GM12878 (cell line): ENCODE results near the gene RTP5. TPM values are rescaled to one million over a fixed set of nuclear protein-coding genes. Genes with fewer than 3 reads are reported as not detected.

Experiments used
- ATAC-seq: fragments of 200-7000 bp; cut with Tn5 transposase; 3 replicates; pipeline ENCODE4 v1.9.1; 2020; ENCODE audit warnings: mild to moderate bottlenecking, moderate library complexity
- BruUV-seq: library from RNA; stranded (reverse); fragments of 400-500 nt; replicated peaks from 2 replicates; lab custom pipeline; 2021; lab: Mats Ljungman, UMichigan
- CTCF ChIA-PET: fragments of 300-600 bp; sonication (Branson Sonifier 250); formaldehyde crosslinking; extraction: SDS; loops from one replicate; lab custom pipeline; 2021; ENCODE audit warnings: inconsistent platforms; lab: Yijun Ruan, JAX
- POLR2A ChIA-PET: fragments of 350-600 bp; formaldehyde crosslinking; extraction: SDS; loops from one replicate; lab custom pipeline; 2021; ENCODE audit warnings: inconsistent platforms; lab: Charles Lee
- RAD21 ChIA-PET: fragments of 300-600 bp; sonication (Branson Sonifier 250); formaldehyde crosslinking; loops from one replicate; lab custom pipeline; 2023; ENCODE audit warnings: antibody characterized with exemption; ENCODE audit not compliant: unreplicated experiment; lab: Charles Lee
- SMC1A ChIA-PET: fragments of 300-600 bp; sonication (Branson Sonifier 250); formaldehyde crosslinking; loops from one replicate; lab custom pipeline; 2023; ENCODE audit not compliant: unreplicated experiment, uncharacterized antibody; lab: Charles Lee
- DNase-seq: peaks from one replicate; pipeline ENCODE4 v3.0.0-alpha.2; 2011; ENCODE audit warnings: low read depth, low spot score
- FAIRE-seq: peaks from 3 replicates; lab custom pipeline; 2011; peaks lifted over from hg19 to GRCh38; lab: Jason Lieb, UNC
- H2AFZ ChIP-seq: 2 replicates; pipeline ENCODE4 v1.6.0; 2011; ENCODE audit warnings: low read depth, low read length, control low read depth; ENCODE audit not compliant: control insufficient read depth
- H3K27ac ChIP-seq: 2 replicates; pipeline ENCODE4 v1.5.1; 2011; ENCODE audit warnings: control low read depth; ENCODE audit not compliant: control insufficient read depth, insufficient read depth
- H3K27me3 ChIP-seq, 2 experiments: replicated peaks in 1 of 2; 2 replicates each; pipeline versions ENCODE4 v1.6.0 to v1.6.1; 2011; ENCODE audit warnings: low read length in 1 of 2; ENCODE audit not compliant: control insufficient read depth in 2 of 2, insufficient read depth in 2 of 2
- H3K36me3 ChIP-seq, 2 experiments: 2 replicates each; pipeline ENCODE4 v1.5.1; 2011; ENCODE audit warnings: low read length in 1 of 2; ENCODE audit not compliant: control insufficient read depth in 2 of 2, insufficient read depth in 2 of 2
- H3K4me1 ChIP-seq: 2 replicates; pipeline ENCODE4 v1.6.1; 2011; ENCODE audit warnings: mild to moderate bottlenecking, low read length, moderate library complexity, mixed read lengths; ENCODE audit not compliant: control insufficient read depth, insufficient read depth
- H3K4me2 ChIP-seq: 2 replicates; pipeline ENCODE4 v1.6.0; 2011; ENCODE audit warnings: control low read depth; ENCODE audit not compliant: control insufficient read depth, insufficient read depth
- H3K4me3 ChIP-seq: fragments of 200-600 bp; sonication (generic); 2 replicates; pipeline ENCODE4 v1.5.1; 2016
- H3K79me2 ChIP-seq: 2 replicates; pipeline ENCODE4 v1.6.0; 2011; ENCODE audit warnings: low read length; ENCODE audit not compliant: control insufficient read depth, insufficient read depth
- H3K9ac ChIP-seq: 2 replicates; pipeline ENCODE4 v1.8.0; 2011; ENCODE audit warnings: low read length, control low read depth, mixed read lengths; ENCODE audit not compliant: control insufficient read depth, insufficient read depth
- H3K9me3 ChIP-seq: replicated peaks from 3 replicates; pipeline ENCODE4 v1.5.1; 2011; ENCODE audit warnings: mild to moderate bottlenecking, low read length; ENCODE audit not compliant: control insufficient read depth, insufficient read depth
- H4K20me1 ChIP-seq: 2 replicates; pipeline ENCODE4 v1.6.0; 2011; ENCODE audit not compliant: control insufficient read depth, insufficient read depth
- CBFB ChIP-seq: IDR thresholded peaks from 2 replicates; pipeline ENCODE4 v1.6.1; 2016; ENCODE audit warnings: antibody characterized with exemption, low read depth
- NFXL1 ChIP-seq: fragments of 450-650 bp; IDR thresholded peaks from 2 replicates; pipeline ENCODE4 v1.6.1; 2017; ENCODE audit warnings: antibody characterized with exemption, mild to moderate bottlenecking, borderline replicate concordance
- NFYB ChIP-seq: IDR thresholded peaks from 2 replicates; pipeline ENCODE4 v1.6.1; 2011; ENCODE audit warnings: low read depth, mild to moderate bottlenecking, low read length, improper control_type of control experiment, moderate library complexity; ENCODE audit not compliant: insufficient read depth
- PAX8 ChIP-seq: fragments of 450-650 bp; IDR thresholded peaks from 2 replicates; pipeline ENCODE4 v1.6.1; 2017; ENCODE audit warnings: mild to moderate bottlenecking, moderate library complexity
- RUNX3 ChIP-seq: IDR thresholded peaks from 2 replicates; pipeline ENCODE4 v1.6.1; 2012; ENCODE audit warnings: low read length, inconsistent platforms
- SIX5 ChIP-seq: IDR thresholded peaks from 2 replicates; pipeline ENCODE4 v1.6.1; 2011; ENCODE audit warnings: mild to moderate bottlenecking, low read depth, low read length, moderate library complexity; ENCODE audit not compliant: severe bottlenecking
- SMAD5 ChIP-seq: IDR thresholded peaks from 2 replicates; pipeline ENCODE4 v1.6.1; 2016; ENCODE audit warnings: antibody characterized with exemption, low read depth
- YY1 ChIP-seq: IDR thresholded peaks from 2 replicates; pipeline ENCODE4 v1.6.1; 2011; ENCODE audit warnings: low read depth, mild to moderate bottlenecking, low read length
- ZNF217 ChIP-seq: fragments of 450-650 bp; IDR thresholded peaks from 2 replicates; pipeline ENCODE4 v1.6.1; 2017; ENCODE audit warnings: antibody characterized with exemption, mild to moderate bottlenecking
- WGBS: methylation state at CpG from one replicate; pipeline ENCODE4 v1.1.6; 2016; ENCODE audit warnings: low lambda C conversion rate; ENCODE audit not compliant: insufficient replicate concordance, insufficient coverage; ENCODE audit errors: missing lambda C conversion rate; 5-methylcytosine and 5-hydroxymethylcytosine counted together
- in situ Hi-C: fragments of 300-500 bp; cut with MboI; formaldehyde crosslinking; loops from 9 replicates; pipeline ENCODE4 v1.14.3; 2018; ENCODE audit warnings: mixed read lengths
- intact Hi-C: fragments of 100-400 bp; cut with micrococcal nuclease; formaldehyde crosslinking; loops from one replicate; pipeline ENCODE4 v1.14.2; 2022; ENCODE audit not compliant: unreplicated experiment
- polyA plus RNA-seq, 11 experiments: library from polyadenylated mRNA; depleted of rRNA in 4 of 11; unstranded in 6 of 11; stranded (reverse) in 5 of 11; fragments of >200 nt; fragmentation: Nextera tagmentation in 4 of 11; fragmentation: Illumina TruSeq in 1 of 11; extraction: Ambion mirVana in 4 of 11; extraction: Trizol in 1 of 11; gene quantifications; 1 replicate in 1 of 11; 2 replicates in 10 of 11; pipeline versions ENCODE4 v1.2.1 to v1.2.3, GENCODE V29; 2011 to 2016; ENCODE audit warnings: inconsistent platforms in 2 of 11, missing spikeins in 2 of 11, low read depth in 1 of 11
- total RNA-seq, 4 experiments: library from RNA; depleted of rRNA in 3 of 4; stranded (reverse); fragments of >200 nt in 3 of 4; fragmentation: Illumina TruSeq in 1 of 4; extraction: Trizol in 1 of 4; gene quantifications; 2 replicates each; pipeline versions ENCODE4 v1.2.1 to v1.2.3, GENCODE V29; 2013 to 2021
- TF ChIP-seq, protein P1 (sequence below): fragments of 450-650 bp; IDR thresholded peaks from 2 replicates; pipeline ENCODE4 v1.6.1; 2017; ENCODE audit warnings: mild to moderate bottlenecking, moderate library complexity
- TF ChIP-seq, protein P2 (sequence below): fragments of 450-650 bp; formaldehyde crosslinking; IDR thresholded peaks from 2 replicates; pipeline ENCODE4 v1.4.0; 2020; ENCODE audit warnings: mild to moderate bottlenecking, moderate library complexity

The RTP5 gene
- total and polyA plus RNA-seq, 10 of the 15 experiments (the other 5 are each of a cell fraction or from before 2014, with no cell fraction given) = 0.05 TPM; not detected in 9

DNA sequence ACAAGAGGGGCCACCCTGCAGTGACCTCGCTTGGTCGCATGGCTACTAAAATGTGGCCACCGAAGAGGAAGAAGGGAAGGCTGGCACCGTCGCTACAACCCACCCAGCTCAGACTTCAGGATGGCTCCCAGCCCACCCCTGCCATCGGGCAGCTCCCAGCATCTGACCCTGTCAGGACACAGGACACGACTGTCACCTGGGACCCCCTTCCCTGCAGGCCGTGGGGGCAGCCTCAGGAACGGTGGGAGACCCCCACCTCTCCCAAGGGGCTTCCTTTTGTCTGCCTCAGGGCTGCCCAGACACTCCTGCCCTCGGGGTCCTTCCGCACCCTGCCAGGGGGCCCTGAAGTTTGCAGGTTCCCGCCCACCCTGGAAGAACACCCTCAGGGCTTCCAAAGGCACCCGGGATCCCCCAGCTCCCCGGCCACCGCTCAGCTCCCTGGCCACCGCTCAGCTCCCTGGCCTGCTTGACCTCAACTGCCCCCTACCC, 7.7 kb downstream of the RTP5 start (continued):
- TF ChIP-seq, protein P1, sequence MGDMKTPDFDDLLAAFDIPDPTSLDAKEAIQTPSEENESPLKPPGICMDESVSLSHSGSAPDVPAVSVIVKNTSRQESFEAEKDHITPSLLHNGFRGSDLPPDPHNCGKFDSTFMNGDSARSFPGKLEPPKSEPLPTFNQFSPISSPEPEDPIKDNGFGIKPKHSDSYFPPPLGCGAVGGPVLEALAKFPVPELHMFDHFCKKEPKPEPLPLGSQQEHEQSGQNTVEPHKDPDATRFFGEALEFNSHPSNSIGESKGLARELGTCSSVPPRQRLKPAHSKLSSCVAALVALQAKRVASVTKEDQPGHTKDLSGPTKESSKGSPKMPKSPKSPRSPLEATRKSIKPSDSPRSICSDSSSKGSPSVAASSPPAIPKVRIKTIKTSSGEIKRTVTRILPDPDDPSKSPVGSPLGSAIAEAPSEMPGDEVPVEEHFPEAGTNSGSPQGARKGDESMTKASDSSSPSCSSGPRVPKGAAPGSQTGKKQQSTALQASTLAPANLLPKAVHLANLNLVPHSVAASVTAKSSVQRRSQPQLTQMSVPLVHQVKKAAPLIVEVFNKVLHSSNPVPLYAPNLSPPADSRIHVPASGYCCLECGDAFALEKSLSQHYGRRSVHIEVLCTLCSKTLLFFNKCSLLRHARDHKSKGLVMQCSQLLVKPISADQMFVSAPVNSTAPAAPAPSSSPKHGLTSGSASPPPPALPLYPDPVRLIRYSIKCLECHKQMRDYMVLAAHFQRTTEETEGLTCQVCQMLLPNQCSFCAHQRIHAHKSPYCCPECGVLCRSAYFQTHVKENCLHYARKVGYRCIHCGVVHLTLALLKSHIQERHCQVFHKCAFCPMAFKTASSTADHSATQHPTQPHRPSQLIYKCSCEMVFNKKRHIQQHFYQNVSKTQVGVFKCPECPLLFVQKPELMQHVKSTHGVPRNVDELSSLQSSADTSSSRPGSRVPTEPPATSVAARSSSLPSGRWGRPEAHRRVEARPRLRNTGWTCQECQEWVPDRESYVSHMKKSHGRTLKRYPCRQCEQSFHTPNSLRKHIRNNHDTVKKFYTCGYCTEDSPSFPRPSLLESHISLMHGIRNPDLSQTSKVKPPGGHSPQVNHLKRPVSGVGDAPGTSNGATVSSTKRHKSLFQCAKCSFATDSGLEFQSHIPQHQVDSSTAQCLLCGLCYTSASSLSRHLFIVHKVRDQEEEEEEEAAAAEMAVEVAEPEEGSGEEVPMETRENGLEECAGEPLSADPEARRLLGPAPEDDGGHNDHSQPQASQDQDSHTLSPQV = no peak
- no peak for TF ChIP-seq SIX5
- TF ChIP-seq CBFB = no peak
- no peak for TF ChIP-seq SMAD5

DNA sequence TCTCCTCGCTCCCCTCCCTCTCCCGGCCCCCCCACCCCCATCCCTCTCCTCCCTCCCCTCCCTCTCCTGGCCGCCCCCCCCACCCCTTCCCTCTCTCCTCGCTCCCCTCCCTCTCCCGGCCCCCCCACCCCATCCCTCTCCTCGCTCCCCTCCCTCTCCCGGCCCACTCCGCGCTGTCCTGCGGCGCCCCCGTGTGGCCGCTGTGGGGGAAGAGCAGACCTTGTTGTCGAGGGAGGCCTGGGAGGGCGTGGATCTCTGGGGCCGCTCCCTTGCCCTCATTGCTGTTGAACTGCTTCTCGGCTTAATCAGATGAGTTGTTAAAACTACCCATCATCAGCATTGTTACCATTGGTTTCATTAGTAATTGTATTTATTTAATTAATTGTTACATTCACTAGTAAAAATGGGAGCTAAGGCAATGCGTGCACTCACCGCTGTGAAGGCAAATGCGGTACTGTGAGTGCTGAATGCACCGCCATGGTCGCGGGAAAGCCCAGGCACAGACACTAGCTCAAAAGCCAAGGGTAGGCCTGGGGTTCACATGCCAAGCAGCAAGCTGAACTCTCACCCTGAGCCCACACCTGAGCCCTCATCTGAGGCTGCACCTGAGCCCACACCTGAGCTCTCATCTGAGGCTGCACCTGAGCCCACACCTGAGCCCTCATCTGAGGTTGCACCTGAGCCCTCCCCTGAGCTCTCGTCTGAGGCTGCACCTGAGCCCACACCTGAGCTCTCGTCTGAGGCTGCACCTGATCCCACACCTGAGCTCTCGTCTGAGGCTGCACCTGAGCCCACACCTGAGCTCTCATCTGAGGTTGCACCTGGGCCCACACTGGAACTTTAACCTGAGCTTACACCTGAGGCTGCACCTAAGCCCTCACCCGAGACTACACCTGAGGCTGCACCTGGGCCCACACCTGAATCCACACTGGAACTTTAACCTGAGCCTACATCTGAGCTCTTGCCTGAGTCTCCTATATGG, 8.8 kb downstream of the RTP5 start:
- Histone ChIP-seq H3K4me2 (no peak overlapping the region), H2AFZ (no peak overlapping the region), H3K9me3 (no peaks in the 10 kb centered on the region; the same call in 1 of the 3 replicates), H4K20me1 (no peaks in the 10 kb centered on the region), H3K9ac (no peak overlapping the region), H3K4me1 (peaks cover 6% of the 10 kb centered on the region), H3K27me3 (no peaks in the 10 kb centered on the region), H3K4me3 (no peak overlapping the region), H3K27ac (no peak overlapping the region), H3K36me3 (no peaks in the 10 kb centered on the region), H3K79me2 (no peaks in the 10 kb centered on the region)
- FAIRE-seq = peak; percentile 18
- BruUV-seq = no TSS peak
- CTCF ChIA-PET = interaction anchor here (0.7 to 3.0 kb wide), 33 partner anchors 11 to 1027 kb away, joined by 3 to 21 read pairs (median 4); partner anchors contain the start of genes D2HGDH, DTYMK and ING5
- in situ Hi-C loops = loop anchor here (5.0 to 10.0 kb wide), 3 partner anchors 176 to 526 kb away; partner anchors contain the start of gene ING5
- ATAC-seq = peak; percentile 29
- RAD21 ChIA-PET = interaction anchor here (0.8 to 2.0 kb wide), 11 partner anchors 10 to 800 kb away, joined by 3 to 7 read pairs (median 3); partner anchors contain the start of genes D2HGDH, DTYMK and RTP5
- POLR2A ChIA-PET = interaction anchor here (0.8 to 0.9 kb wide), 2 partner anchors 144 to 179 kb away, joined by 3 to 9 read pairs; partner anchors contain the start of gene D2HGDH
- 48% methylated on average over 14 of the region's 27 CpGs for WGBS
- SMC1A ChIA-PET = interaction anchor here (0.7 to 1.8 kb wide), 11 partner anchors 10 to 215 kb away, joined by 3 to 7 read pairs (median 3); partner anchors contain the start of gene D2HGDH
- DNase-seq = no peak
- intact Hi-C loops = loop anchor here (1.0 kb wide), 1 partner anchor 181 kb away; no protein-coding TSS in a partner anchor
- TF ChIP-seq YY1 (0 out of 2 replicates have a peak, but pooled peaks have one; percentile 46), NFXL1 (no peak), NFYB (no peak), PAX8 (no peak), ZNF217 (no peak), RUNX3 (no peak)
- TF ChIP-seq, protein P2, sequence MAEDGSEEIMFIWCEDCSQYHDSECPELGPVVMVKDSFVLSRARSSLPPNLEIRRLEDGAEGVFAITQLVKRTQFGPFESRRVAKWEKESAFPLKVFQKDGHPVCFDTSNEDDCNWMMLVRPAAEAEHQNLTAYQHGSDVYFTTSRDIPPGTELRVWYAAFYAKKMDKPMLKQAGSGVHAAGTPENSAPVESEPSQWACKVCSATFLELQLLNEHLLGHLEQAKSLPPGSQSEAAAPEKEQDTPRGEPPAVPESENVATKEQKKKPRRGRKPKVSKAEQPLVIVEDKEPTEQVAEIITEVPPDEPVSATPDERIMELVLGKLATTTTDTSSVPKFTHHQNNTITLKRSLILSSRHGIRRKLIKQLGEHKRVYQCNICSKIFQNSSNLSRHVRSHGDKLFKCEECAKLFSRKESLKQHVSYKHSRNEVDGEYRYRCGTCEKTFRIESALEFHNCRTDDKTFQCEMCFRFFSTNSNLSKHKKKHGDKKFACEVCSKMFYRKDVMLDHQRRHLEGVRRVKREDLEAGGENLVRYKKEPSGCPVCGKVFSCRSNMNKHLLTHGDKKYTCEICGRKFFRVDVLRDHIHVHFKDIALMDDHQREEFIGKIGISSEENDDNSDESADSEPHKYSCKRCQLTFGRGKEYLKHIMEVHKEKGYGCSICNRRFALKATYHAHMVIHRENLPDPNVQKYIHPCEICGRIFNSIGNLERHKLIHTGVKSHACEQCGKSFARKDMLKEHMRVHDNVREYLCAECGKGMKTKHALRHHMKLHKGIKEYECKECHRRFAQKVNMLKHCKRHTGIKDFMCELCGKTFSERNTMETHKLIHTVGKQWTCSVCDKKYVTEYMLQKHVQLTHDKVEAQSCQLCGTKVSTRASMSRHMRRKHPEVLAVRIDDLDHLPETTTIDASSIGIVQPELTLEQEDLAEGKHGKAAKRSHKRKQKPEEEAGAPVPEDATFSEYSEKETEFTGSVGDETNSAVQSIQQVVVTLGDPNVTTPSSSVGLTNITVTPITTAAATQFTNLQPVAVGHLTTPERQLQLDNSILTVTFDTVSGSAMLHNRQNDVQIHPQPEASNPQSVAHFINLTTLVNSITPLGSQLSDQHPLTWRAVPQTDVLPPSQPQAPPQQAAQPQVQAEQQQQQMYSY (CRISPR knock-in tag) = no peak
